ENCODE results near the gene RNF220.

The RNF220 gene

GRCh38 chr1:44437107-44437716 is 32.2 kb downstream of the RNF220 start:
- DNase-seq (ENCODE audit: low spot score): no peak
- no peak for TF ChIP-seq CTCF (IDR thresholded peaks at IDR 0.05; ENCODE audit: extremely low read depth, missing control alignments)

- no peak for TF ChIP-seq CTCF (IDR thresholded peaks at IDR 0.05; ENCODE audit: extremely low read depth, missing control alignments)
- no peak for DNase-seq (ENCODE audit: low spot score)
Observed at GRCh38 chr1:44442791-44443190, 37.7 kb downstream of the RNF220 start.

- TF ChIP-seq CTCF (IDR thresholded peaks at IDR 0.05; ENCODE audit: extremely low read depth, missing control alignments): no peak
- DNase-seq (ENCODE audit: low spot score): no peak
Observed at GRCh38 chr1:44447051-44447810, 42.2 kb downstream of the RNF220 start.

GRCh38 chr1:44453798-44454349 is 48.8 kb downstream of the RNF220 start:
- no peak for TF ChIP-seq CTCF (IDR thresholded peaks at IDR 0.05; ENCODE audit: extremely low read depth, missing control alignments)
- no peak for DNase-seq (ENCODE audit: low spot score)

GRCh38 chr1:44454704-44455103 is 49.6 kb downstream of the RNF220 start:
- no peak for TF ChIP-seq CTCF (IDR thresholded peaks at IDR 0.05; ENCODE audit: extremely low read depth, missing control alignments)
- no peak for DNase-seq (ENCODE audit: low spot score)

GRCh38 chr1:44460107-44460882 is 55.2 kb downstream of the RNF220 start:
- DNase-seq (ENCODE audit: low spot score): no peak
- TF ChIP-seq CTCF (IDR thresholded peaks at IDR 0.05; ENCODE audit: extremely low read depth, missing control alignments): no peak

GRCh38 chr1:44464361-44464760 is 59.3 kb downstream of the RNF220 start:
- no peak for DNase-seq (ENCODE audit: low spot score)
- TF ChIP-seq CTCF (IDR thresholded peaks at IDR 0.05; ENCODE audit: extremely low read depth, missing control alignments): no peak
